ENCODE measurements around the gene TMEM114.

The TMEM114 gene

DNA sequence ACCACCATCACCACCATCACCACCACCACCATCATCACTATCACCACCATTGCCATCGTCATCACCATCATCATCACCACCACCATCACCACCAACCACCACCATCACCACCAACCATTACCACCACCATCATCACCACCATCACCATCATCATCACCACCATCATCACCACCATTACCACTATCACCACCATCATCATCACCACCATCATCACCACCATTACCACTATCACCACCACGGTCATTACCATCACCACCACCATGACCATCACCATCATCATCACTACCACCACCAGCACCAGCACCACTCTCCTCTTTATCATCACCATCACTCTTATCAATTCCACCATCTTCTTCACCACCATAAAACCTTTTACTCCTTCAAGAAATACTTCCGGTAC is 1.1 kb upstream of the TMEM114 start:
- no peak for TF ChIP-seq CTCF (IDR thresholded peaks at IDR 0.05; ENCODE audit: low read depth, low read length)
- DNase-seq: no peak
- no peak overlapping the region for H3K4me3 ChIP-seq (ENCODE audit: low read depth, low read length)
- peaks cover 52% of the 10 kb centered on the region for H3K27me3 ChIP-seq (ENCODE audit: insufficient read depth, low read depth, severe bottlenecking)
- H3K27ac ChIP-seq: no peak overlapping the region
- no peaks in the 10 kb centered on the region for H3K36me3 ChIP-seq
- peaks cover 2% of the 10 kb centered on the region for H3K9me3 ChIP-seq (ENCODE audit: severe bottlenecking)

DNA sequence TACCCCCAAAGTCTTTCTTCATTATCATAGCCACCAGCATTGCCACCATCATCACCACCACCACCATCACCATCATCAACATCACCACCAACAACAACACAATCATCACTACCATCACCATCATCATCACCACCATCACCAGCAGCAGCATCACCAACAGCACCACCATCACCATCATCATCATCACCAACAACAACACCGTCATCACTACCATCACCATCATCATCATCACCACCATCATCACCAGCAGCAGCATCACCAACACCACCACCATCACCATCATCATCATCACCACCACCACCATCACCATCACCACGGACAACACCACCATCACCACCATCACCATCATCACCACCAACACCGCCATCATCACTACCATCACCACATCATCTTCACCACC is 500 bp upstream of the TMEM114 start:
- H3K27me3 ChIP-seq (ENCODE audit: insufficient read depth, low read depth, severe bottlenecking): peaks cover 56% of the 10 kb centered on the region

DNA sequence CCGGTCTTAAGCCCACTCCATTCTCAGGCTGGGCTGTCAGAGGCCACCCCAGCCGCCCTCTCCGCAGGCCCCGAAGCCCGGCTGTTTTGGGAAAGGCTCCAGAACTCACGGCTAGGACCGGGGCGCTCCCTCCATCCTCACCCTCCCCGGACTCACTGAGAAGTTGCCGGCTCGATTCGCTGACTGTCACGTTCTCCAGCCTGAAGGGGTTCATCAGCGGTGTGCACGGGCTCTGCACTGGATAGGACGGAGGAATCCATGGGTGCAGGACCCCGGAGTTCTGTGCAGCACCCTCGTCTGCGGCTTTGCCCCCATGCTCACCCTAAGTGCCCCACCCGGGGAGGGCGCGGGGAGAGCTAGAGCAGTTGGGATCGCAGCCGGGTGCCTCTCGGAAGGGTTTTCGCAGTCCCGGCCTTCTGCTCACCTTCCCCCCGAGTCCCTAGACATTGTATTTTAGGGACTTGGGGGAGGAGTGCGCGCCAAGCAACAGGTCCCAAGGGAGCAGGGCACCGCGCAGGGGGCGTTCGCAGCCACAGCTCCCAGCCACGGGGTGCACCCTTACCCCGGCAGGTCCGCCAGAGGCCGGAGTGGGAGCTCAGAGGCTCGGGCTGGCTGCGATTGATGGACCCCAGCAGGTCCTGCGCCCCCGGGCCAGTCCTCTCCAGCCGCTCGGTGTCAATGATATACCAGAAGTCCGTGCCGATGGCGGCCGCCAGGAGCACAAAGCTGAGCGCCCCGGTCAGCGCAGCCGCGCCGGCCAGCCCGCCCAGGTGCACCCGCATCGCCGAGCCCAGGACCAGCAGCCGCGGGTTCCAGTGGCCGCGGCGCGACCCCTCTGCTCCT is 1.0 kb downstream of the TMEM114 start:
- Histone ChIP-seq H3K9me3 (ENCODE audit: severe bottlenecking) (no peaks in the 10 kb centered on the region), H3K4me3 (ENCODE audit: low read depth, low read length) (no peak overlapping the region), H3K27me3 (ENCODE audit: insufficient read depth, low read depth, severe bottlenecking) (peaks cover 66% of the 10 kb centered on the region), H3K36me3 (no peaks in the 10 kb centered on the region), H3K27ac (no peak overlapping the region)
- DNase-seq: no peak
- TF ChIP-seq CTCF (IDR thresholded peaks at IDR 0.05; ENCODE audit: low read depth, low read length): no peak

More for the DNA sequence above, 500 bp upstream of the TMEM114 start:
- no peak for DNase-seq
- no peak overlapping the region for H3K27ac ChIP-seq
- TF ChIP-seq CTCF (IDR thresholded peaks at IDR 0.05; ENCODE audit: low read depth, low read length): no peak
- no peak overlapping the region for H3K4me3 ChIP-seq (ENCODE audit: low read depth, low read length)
- H3K9me3 ChIP-seq (ENCODE audit: severe bottlenecking): no peaks in the 10 kb centered on the region
- H3K36me3 ChIP-seq: no peaks in the 10 kb centered on the region

DNA sequence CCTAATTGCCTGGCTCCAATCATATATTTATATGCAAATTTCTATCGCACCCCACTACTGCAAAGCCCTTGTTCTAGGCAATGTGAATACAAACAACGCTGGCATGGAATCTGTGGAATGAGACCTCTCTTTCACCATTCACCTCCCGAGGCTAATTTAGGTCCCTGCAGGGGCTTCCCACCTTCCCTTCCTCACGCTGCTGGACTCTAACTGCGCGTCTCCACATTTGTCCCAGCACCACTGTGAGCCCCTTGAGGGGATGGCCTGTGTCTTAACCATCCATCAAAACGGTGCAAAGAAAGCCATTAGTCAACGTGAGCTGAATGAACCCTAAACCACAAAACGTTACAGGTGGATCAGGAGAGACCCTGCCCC is 1.6 kb downstream of the TMEM114 start:
- Histone ChIP-seq H3K4me3 (ENCODE audit: low read depth, low read length) (no peak overlapping the region), H3K9me3 (ENCODE audit: severe bottlenecking) (no peaks in the 10 kb centered on the region), H3K36me3 (no peaks in the 10 kb centered on the region), H3K27me3 (ENCODE audit: insufficient read depth, low read depth, severe bottlenecking) (peaks cover 64% of the 10 kb centered on the region), H3K27ac (no peak overlapping the region)
- no peak for DNase-seq
- TF ChIP-seq CTCF (IDR thresholded peaks at IDR 0.05; ENCODE audit: low read depth, low read length): no peak

GRCh38 chr16:8587065-8587464 is 3.2 kb downstream of the TMEM114 start:
- H3K9me3 ChIP-seq (ENCODE audit: severe bottlenecking): no peaks in the 10 kb centered on the region
- no peak for DNase-seq
- H3K27ac ChIP-seq: no peak overlapping the region
- no peaks in the 10 kb centered on the region for H3K36me3 ChIP-seq
- TF ChIP-seq CTCF (IDR thresholded peaks at IDR 0.05; ENCODE audit: low read depth, low read length): no peak
- H3K4me3 ChIP-seq (ENCODE audit: low read depth, low read length): no peak overlapping the region
- peaks cover 58% of the 10 kb centered on the region for H3K27me3 ChIP-seq (ENCODE audit: insufficient read depth, low read depth, severe bottlenecking)

- no peaks in the 10 kb centered on the region for H3K9me3 ChIP-seq (ENCODE audit: severe bottlenecking)
- TF ChIP-seq CTCF (IDR thresholded peaks at IDR 0.05; ENCODE audit: low read depth, low read length): no peak
- H3K4me3 ChIP-seq (ENCODE audit: low read depth, low read length): no peak overlapping the region
- no peaks in the 10 kb centered on the region for H3K36me3 ChIP-seq
- no peak for DNase-seq
- no peak overlapping the region for H3K27ac ChIP-seq
- peaks cover 64% of the 10 kb centered on the region for H3K27me3 ChIP-seq (ENCODE audit: insufficient read depth, low read depth, severe bottlenecking)
These were observed 4.5 kb downstream of the TMEM114 start for GRCh38 chr16:8585857-8586256.

Measured in WERI-Rb-1 (cell line).